ENCODE measurements around the gene GPR146. TPM values are rescaled to one million over a fixed set of nuclear protein-coding genes. Genes with fewer than 3 reads are reported as not detected.

The GPR146 gene
- total RNA-seq, 2 donors from 2014 or later = 9.0 to 17.7 TPM

DNA sequence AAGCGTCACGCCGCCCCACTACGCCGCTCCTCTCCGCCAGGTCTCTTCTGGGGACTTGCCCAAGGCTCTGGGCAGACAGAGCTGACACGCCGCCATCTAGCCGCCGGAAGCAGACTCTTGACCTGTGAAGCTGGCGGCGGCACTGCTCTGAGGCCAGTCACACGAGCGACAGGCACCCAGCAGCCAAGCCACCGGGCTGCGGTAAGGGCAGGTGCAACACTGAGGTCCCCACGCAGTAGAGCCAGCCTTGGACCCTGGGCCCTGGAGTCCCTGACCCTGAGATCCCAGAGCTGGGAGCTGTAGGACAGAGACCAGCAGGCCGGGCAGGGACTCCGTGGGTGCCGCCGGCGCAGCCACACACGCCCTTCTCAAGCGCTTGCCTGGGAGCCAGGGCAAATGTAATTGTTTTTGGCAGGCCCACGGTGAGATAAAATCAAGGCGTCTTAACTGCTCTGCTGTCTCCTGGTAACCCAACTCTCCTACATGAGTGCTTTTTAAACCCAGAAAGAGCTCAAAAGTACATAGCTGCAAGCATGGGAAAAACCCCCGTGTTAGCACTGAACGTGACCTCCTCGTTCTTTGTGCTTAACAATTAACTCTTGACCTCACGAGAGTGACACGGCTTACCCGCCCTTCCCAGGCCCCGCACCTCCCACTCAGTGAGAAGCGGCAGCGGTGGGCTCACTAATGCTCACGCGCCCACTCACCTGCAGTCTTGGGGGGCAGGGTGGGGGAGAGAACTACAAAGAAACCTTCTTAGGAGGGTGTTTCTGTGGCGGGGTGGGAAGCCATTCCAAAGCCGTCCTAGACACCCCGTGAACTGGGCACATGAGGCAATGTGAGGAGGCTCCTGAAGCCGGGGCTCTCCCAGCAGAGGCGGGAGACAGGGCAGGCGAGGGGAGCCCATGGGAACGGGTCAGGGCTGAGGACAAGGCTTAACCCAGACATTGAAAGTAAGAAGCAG, 52.1 kb downstream of the GPR146 start:
- peak; percentile 47 for DNase-seq
- peak; percentile 54 to 64 for ATAC-seq
- intact Hi-C loops (cut with DNase I) = no loop called here

DNA sequence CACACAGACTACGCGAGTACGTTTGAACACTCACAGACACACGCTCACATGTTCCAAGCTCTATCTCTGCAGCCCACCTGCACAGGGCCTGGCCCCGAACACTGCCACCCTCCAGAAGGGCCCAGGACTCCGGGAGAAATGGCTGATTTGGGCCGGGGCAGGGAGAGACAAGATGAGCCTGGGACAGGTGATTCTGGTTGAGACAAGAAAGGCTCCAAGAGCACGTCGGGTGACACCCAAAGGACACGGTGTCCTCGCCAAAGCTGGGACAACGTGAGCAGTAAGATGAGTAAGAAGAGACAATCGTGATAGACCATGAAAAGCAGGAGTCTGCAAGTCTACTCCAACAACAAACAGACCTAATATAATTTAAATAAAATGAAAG, 52.8 kb downstream of the GPR146 start:
- no peak for DNase-seq
- ATAC-seq = no peak
- intact Hi-C loops (cut with DNase I) = no loop called here

DNA sequence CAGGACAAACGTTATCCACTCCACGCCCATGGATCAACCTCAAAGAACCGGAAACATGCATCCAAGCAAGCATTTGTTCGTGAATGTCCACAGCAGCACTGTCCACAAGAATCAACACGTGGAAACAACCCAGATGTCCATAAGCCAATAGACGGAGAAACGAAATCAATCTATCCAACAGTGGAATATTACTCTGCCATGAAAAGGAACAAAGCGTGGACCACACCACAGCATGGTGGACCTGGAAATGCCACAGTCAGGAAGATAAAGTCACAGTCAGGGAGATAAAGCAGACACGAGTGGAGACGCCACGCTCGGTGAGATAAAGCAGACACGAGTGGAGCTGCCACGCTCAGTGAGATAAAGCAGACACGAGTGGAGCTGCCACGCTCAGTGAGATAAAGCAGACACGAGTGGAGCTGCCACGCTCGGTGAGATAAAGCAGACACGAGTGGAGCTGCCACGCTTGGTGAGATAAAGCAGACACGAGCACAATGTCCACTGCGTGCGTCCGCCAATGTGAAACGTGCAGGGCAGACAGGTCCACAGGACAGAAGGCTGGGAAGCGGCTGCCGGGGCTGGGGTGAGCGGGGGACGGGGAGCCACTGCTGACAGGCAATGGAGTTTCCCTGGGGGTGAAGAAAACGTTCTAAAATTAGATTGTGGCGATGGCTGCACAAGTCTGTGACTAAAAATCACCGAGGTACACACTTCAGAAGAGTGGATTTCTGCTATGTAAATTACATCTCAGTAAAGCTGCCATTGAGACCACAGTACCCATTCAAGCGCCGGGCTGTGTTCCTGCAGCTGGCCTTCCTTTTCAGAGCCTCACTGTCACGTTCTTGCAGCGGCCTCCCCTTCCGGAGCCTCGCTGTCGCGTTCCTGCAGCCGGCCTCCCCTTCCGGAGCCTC, 54.2 kb downstream of the GPR146 start:
- ATAC-seq = no peak
- intact Hi-C loops (cut with DNase I) = no loop called here
- no peak for DNase-seq

DNA sequence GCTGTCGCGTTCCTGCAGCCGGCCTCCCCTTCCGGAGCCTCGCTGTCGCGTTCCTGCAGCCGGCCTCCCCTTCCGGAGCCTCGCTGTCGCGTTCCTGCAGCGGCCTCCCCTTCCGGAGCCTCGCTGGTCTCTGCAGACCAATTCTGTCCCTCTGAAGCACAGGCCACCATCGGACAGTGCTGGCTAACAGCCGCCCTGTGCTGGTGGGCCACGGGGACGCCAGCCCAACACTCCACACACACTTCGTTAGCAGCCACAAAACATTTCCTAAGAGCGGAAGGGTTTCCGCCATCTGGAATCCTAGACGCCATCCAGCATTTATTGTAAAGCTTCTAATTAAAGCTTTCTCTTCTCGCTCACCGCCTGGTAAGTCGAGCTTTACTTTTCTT, 54.8 kb downstream of the GPR146 start:
- no peak for DNase-seq
- intact Hi-C loops (cut with DNase I) = no loop called here
- no peak for ATAC-seq

DNA sequence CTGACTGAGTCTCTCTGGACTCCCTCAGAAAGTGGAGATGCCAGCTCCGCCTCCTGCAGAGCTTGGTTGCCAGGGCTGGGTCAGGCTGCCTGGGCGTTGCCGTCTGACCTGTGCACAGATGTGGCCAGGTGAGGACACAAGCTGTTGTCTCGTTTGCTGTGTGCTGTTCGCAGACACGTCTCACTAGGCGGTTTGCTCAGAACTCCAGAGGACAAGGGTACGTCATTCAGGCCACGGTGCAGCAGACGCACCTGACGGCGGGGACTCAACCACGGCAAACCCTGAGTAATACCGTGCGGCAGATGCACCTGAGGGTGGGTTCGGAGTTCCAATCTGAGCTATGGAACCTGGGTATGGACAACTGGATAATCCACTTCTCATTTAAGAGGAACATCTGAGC, 55.3 kb downstream of the GPR146 start:
- no peak for DNase-seq

DNA sequence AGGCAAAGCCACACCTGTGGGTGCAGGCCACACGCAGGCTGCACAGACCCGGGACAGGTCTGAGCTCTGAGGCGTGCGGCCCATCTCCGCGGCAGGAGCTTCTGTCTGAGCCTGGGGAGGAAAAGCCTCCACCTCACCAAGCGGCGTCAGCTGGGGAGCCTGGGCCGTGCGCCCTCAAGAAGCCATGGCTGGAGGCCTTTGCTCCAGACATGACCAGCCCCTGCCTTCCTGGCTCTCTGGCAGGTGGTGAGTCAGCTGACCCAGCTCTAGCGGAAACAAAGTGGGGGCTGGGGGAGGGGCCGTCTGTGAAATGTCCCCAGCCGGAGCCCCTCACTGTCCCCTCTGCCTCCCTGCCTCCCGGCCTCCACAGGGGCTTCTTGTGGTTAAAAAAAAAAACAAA, 56.0 kb downstream of the GPR146 start:
- no peak for DNase-seq
- intact Hi-C loops (cut with DNase I) = no loop called here
- no peak for ATAC-seq

More for the DNA sequence above, 55.3 kb downstream of the GPR146 start:
- no peak for ATAC-seq
- intact Hi-C loops (cut with DNase I) = no loop called here

DNA sequence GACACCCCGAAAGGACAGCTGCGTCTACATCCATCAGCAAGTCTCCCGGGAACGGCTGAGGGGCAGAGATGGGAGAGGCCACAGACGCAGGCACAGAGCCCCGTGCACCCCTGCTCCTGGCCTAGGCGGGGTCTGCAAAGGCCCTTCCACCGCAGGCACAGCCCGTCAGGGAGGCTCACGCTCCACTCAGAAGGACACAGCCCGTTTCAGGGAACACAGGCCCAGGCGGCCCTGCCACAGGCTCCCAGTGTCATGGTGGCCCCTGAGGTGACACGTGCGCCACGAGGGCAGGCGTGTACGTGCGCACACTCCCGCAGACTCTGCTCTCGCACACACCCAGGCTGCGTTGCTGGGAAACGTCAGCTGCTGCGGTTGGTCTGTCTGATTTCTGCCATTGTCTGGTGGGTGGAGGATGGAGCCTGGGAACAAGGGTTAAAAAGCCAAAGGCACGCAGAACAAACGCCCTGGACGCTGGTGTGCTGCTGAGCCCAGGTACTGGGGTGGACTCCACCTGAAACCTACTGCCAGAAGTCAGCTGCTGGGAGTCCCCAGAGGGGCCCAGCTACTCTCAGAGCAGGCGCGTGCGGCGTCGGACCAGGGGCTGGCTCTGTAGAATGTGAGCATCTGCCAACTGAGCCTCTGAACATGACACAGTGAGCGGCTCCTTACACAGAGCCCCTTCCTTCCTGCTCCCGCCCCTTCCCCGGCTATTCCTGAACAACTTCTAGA, 56.7 kb downstream of the GPR146 start:
- DNase-seq (no peak), ATAC-seq (no peak)
- intact Hi-C loops (cut with DNase I) = no loop called here

DNA sequence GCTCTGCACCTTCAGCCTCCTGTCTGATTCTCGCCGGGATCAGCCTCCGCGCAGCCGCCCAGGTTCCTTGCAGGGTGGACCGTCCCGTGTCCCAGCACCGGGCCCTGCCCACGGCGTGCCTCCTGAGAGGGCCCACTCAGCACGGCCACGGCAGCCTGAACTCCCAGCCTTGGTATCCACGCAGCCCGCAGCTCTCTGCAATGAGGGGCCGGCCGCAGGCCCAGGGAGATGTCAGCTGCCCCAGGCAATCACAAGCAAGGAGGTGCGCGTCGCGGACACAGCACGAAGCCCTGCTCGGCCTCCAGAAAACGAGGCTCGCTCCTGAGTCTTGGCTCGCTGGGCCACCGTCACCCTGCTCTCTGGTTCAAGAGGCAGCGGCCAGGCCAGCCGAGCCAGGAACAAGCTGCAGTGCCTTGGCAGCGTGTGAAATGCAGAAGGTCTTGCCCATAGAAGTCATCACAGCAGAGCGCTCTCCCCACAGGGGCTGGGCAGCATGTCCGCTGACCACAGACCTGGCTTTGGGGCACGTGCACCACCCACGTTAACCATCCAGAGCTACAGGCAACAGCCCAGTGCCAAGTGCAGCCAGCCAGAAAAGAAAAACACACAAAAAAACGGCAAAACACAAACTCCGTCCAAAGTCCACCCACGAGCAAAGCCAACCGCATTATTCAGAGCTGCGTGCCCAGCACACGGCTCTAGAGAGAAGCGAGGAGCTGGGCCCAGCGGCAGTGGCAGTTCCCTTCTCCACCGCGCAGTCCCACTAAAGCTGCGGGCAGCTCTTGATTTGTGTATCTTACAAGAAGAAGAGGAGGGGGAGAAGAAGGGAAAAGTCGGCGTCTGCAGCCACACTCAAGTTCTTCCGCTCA, 57.5 kb downstream of the GPR146 start:
- intact Hi-C loops (cut with DNase I) = no loop called here
- ATAC-seq (no peak), DNase-seq (no peak)

DNA sequence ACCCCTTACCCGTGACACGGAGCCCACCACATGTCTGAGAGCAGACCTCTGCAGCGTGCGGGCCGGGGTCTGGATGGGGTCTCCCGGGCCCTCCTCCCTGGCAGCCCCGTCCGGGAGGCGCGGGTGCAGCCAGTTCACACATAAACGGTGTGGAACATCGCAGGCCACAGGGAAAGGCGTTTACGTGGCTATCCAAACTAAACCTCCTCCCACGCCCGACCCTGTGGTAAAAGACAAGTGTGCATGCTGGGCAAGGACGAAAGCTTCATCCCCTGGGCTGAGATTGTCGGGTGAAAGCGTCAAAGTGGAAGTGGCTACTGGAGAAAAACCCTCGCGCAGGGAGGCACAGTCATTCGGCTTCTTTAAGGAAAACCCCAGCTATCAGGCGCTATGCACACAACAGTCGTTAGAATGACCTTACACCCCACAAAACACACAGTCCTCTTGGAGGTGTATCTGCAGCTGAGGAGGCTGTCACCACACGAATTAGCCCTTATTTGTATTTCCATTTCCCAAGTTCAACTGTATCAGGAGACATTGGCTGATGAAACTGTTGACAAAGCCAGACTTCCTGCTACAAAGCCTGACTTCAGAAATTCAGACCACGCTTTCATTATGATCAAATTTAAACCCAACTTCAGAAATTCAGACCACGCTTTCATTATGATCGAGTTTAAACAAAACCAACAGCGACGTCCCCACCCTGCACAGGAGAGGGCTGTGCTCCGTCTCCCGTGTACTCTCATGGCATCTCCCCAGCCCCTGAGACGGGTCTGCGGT, 58.9 kb downstream of the GPR146 start:
- intact Hi-C loops (cut with DNase I) = no loop called here
- DNase-seq (no peak), ATAC-seq (no peak)

DNA sequence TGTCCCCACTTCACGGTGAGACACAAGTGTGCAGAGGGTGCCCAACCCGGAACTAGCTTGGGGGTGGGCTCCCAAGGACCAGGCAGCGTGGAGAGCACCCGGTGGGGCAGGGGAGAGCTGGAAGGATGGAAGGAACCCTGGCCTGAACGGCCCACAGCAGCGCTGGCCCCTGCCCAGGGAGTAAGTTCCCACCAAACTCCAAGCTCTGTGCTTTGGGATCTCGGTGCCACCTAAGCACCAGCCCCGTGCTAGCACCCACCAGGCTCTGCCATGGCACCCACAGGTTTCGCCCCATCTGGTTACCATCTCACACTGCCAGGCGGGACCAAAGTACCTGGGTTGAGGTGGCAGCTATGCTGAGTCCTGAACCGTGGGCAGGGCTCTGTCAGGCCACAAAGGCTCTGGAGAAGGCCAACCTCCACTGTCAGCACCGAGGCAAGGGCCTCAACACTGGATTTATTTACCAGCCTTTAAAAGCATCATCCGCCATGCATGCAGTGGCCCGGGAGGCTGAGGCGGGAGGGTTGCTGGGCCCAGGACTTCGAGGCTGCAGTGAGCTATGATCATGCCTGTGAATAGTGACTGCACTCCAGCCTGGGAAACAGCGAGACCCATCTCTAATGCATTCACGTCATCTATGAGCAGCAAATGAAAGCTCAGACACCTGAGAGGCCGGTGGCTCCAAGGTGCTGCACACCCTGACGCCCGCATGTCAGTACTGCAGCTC, 59.6 kb downstream of the GPR146 start:
- no peak for DNase-seq
- intact Hi-C loops (cut with DNase I) = no loop called here

DNA sequence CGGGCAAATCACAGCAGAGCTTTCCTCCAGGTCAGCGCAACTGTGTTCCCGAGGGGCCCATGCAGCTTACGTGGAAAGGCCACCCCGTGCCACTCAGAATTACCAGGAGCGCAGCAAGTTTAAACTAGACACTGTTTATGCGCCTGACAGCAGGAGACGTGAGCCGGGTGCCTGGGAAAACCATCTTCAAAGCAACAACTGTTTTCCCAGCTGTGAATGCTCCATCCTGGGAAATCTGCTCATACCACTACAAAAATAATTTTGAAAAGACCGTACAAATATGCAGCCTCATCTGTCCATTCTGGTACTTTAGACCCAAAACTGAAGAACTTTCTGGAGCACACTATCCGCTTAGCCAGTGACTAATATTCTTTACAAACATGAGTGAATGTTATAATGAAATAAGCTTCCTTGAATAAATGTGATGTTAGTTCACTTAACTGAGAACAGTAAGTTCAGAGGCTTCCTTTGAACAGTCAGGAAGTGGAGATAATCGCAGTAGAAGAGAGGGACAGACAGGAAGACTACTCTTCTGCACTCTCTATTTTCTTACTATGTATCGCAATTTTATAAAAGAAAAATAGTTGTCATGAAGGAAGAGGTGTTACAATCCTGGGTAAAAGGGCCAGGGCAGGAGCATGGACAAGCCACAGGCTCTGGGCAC, 60.3 kb downstream of the GPR146 start:
- ATAC-seq = no peak
- intact Hi-C loops (cut with DNase I) = no loop called here
- DNase-seq = no peak

More for the DNA sequence above, 59.6 kb downstream of the GPR146 start:
- no peak for ATAC-seq

DNA sequence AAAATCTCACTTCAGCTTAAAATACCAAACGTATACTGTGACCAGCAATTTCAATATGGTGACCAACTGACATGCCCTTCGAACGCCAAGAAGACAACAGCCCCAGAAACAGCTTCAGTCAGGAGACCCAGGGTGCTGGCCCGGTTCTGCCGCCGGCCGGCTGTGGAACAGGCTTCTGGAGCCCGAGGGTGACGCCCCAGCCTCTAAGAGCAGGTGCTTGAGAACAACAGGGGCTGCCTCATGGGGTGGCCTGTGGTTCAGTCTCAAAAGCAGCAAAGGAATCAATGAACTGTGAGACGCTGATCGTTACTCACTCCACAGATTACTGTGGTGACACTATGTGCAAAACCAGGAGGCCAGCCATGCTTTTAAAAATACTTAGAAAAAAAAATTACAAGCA, 60.8 kb downstream of the GPR146 start:
- DNase-seq = no peak
- intact Hi-C loops (cut with DNase I) = no loop called here
- ATAC-seq = no peak

DNA sequence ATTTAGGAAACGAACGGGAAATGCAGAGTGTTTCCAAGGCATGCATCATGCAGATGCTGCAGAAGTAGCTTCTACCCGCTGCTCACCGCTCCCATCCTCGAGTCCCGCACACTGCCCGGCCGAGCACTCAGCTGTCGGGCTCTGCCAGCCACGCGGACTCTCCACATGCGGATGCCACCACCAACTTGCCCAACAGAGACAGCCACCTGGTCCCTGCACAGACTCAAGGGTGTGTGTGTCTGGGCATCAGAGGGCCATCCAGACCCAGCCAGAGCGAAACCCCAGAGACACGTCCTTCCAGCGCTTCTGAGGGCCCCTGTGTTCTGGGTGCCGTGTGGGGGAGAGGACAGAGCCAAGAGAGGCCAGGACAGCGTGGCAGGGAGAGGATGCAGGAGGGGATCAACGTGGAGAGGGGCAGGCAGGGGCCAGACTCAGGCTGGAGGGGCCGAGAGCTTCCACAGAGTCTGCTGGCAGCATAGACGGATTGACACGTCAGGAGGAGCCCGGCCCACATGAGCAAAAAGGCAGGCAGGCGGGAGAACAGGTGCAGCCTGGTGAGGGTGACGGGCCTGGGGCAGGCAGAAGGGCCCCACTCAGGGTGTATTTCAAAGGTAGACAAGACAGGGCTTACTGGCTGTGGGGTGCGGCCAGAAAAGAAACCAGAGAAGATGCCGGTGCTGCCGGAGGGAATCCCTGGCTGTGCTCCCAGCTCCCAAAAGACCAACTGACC, 61.9 kb downstream of the GPR146 start:
- DNase-seq = no peak
- intact Hi-C loops (cut with DNase I) = no loop called here
- no peak for ATAC-seq

DNA sequence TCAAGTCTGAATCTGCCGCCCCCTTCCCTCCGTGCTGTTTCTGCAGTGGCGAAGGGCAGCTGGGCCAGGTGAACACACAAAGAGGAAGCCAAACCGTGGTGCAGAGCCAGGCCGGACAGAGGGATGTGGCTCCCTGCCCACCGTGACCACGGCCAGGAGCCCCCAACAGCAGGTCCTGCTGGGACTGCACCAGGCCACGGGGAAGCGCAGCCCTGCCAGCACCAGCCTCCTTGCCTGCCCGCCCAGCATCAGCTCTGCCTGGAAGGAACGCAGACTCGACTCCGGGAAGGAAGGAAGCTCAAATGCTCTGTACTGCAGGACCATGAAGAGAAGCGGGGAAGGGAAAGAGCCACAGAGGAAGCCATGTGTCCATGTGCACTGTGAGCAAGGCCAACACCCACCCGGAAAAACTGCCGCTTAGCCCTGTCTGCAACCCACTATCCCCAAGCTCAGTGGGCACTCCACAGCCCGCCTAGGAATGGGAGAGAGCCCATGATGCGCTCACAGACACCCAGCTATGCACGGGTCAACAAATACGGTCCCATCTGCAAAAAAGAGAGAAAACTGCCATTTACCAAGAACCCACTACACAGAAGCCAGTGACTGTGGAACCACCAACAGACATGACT, 62.6 kb downstream of the GPR146 start:
- ATAC-seq (no peak), DNase-seq (no peak)
- intact Hi-C loops (cut with DNase I) = no loop called here

DNA sequence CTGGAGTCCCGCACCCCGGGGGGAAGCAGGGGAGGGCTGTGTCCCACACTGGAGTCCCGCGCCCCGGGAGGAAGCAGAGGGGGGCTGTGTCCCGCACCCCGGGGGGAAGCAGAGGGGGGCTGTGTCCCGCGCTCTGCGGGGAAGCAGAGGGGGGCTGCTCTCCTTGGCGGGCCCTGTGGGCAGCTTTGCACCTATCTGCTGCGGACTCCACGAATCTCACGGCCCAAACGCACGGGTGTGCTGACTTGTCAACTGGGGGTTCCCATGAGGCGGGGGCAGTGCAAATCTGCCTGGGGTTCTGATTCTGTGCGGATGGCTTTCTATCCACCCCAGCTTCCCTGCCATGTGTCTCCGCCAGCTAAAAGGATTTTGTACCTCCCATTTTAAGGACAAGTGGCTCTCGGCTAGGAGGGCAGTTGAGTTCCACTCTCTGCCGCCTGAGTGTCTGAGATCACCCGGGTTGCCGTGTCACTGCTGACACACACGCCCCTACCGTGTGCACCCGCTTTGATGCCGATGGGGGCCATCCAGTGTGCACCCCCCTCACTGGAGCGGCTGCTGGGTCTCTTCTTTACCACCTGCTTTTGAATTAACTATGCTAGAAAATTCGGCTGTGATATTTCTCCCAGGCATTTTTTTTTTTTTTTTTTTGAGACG, 64.0 kb downstream of the GPR146 start:
- intact Hi-C loops (cut with DNase I) = no loop called here
- ATAC-seq (no peak), DNase-seq (no peak)
